MCF 10A (cell line): Measurements from ENCODE around the gene ZNF598. TPM values are rescaled to one million over a fixed set of nuclear protein-coding genes. Genes with fewer than 3 reads are reported as not detected.

ENCODE experiments used
- BruUV-seq: library from RNA; stranded (reverse); fragments of 400-500 nt; replicated peaks from 2 replicates; lab custom pipeline; 2021; lab: Mats Ljungman, UMichigan
- CTCF ChIA-PET: fragments of 300-600 bp; sonication (Branson Sonifier 250); formaldehyde crosslinking; extraction: SDS; loops from one replicate; lab custom pipeline; 2021; ENCODE audit warnings: antibody characterized with exemption, inconsistent platforms; lab: Yijun Ruan, JAX
- POLR2A ChIA-PET: fragments of 300-600, 350-650 bp; sonication (Branson Sonifier 250); formaldehyde crosslinking; extraction: SDS; loops from one replicate; lab custom pipeline; 2020; ENCODE audit warnings: antibody characterized with exemption, inconsistent platforms; lab: Yijun Ruan, JAX
- DNase-seq: peaks from one replicate; pipeline ENCODE4 v3.0.0-alpha.2; 2018; ENCODE audit not compliant: unreplicated experiment
- H3K27ac Mint-ChIP-seq: one replicate; pipeline ENCODE4 v1.8.0; 2022; ENCODE audit warnings: mild to moderate bottlenecking, low read depth, mixed read lengths; ENCODE audit not compliant: unreplicated experiment
- H3K27me3 Mint-ChIP-seq: one replicate; pipeline ENCODE4 v1.8.0; 2022; ENCODE audit warnings: mixed read lengths; ENCODE audit not compliant: insufficient read depth, unreplicated experiment
- H3K36me3 Mint-ChIP-seq: one replicate; pipeline ENCODE4 v1.8.0; 2022; ENCODE audit warnings: mild to moderate bottlenecking, moderate library complexity, mixed read lengths; ENCODE audit not compliant: insufficient read depth, unreplicated experiment
- H3K4me1 Mint-ChIP-seq: one replicate; pipeline ENCODE4 v1.8.0; 2022; ENCODE audit warnings: mixed read lengths; ENCODE audit not compliant: insufficient read depth, unreplicated experiment
- H3K4me3 Mint-ChIP-seq: one replicate; pipeline ENCODE4 v1.8.0; 2022; ENCODE audit warnings: mild to moderate bottlenecking, moderate library complexity, mixed read lengths; ENCODE audit not compliant: unreplicated experiment
- H3K9me3 Mint-ChIP-seq: one replicate; pipeline ENCODE4 v1.8.0; 2022; ENCODE audit warnings: mixed read lengths; ENCODE audit not compliant: unreplicated experiment
- intact Hi-C: fragments of 100-400 bp; cut with micrococcal nuclease; formaldehyde crosslinking; loops from 2 replicates; pipeline ENCODE4 v1.14.1; 2022
- total RNA-seq: library from RNA; stranded (reverse); gene quantifications from 2 replicates; pipeline ENCODE4 v1.2.3, GENCODE V29; 2022
- TF ChIP-seq, protein P1 (sequence below): fragments of 200-600 bp; IDR thresholded peaks from one replicate; pipeline ENCODE4 v1.8.0; 2022; ENCODE audit warnings: antibody characterized with exemption, mild to moderate bottlenecking; ENCODE audit not compliant: unreplicated experiment

Gene ZNF598
- total RNA-seq, 1 experiment from 2014 or later, result 252 TPM

- H3K36me3 Mint-ChIP-seq, result peaks cover 46% of the 10 kb centered on the region
- ChIA-PET POLR2A (interaction anchor here (0.5 to 8.9 kb wide), 12 partner anchors 14 to 497 kb away, joined by 3 to 72 read pairs (median 21); partner anchors contain the start of genes FAHD1, HAGH, NOXO1 and NUBP2), CTCF (interaction anchor here (0.6 to 1.4 kb wide), 4 partner anchors 14 to 237 kb away, joined by 3 to 7 read pairs (median 3); no protein-coding TSS in a partner anchor)
- H3K4me3 Mint-ChIP-seq, result peak within 1 kb of the TSS; percentile 78
- intact Hi-C loops, result no loop called here
- TF ChIP-seq, protein P1, sequence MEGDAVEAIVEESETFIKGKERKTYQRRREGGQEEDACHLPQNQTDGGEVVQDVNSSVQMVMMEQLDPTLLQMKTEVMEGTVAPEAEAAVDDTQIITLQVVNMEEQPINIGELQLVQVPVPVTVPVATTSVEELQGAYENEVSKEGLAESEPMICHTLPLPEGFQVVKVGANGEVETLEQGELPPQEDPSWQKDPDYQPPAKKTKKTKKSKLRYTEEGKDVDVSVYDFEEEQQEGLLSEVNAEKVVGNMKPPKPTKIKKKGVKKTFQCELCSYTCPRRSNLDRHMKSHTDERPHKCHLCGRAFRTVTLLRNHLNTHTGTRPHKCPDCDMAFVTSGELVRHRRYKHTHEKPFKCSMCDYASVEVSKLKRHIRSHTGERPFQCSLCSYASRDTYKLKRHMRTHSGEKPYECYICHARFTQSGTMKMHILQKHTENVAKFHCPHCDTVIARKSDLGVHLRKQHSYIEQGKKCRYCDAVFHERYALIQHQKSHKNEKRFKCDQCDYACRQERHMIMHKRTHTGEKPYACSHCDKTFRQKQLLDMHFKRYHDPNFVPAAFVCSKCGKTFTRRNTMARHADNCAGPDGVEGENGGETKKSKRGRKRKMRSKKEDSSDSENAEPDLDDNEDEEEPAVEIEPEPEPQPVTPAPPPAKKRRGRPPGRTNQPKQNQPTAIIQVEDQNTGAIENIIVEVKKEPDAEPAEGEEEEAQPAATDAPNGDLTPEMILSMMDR, result no peak
- peak within 1 kb of the TSS; percentile 95 for H3K27ac Mint-ChIP-seq
- H3K27me3 Mint-ChIP-seq, result no peaks in the 10 kb centered on the region
- H3K4me1 Mint-ChIP-seq, result peaks cover 15% of the 10 kb centered on the region
- H3K9me3 Mint-ChIP-seq, result no peaks in the 10 kb centered on the region
- BruUV-seq, result no TSS peak
- no peak for DNase-seq
Observed at GRCh38 chr16:1966460-1966859, 43.2 kb downstream of the ZNF598 start, which contains the start of gene RNF151. RNF151 (plus strand) TSS chr16:1966856; CDS start chr16:1966882, 26 bp downstream.

DNA sequence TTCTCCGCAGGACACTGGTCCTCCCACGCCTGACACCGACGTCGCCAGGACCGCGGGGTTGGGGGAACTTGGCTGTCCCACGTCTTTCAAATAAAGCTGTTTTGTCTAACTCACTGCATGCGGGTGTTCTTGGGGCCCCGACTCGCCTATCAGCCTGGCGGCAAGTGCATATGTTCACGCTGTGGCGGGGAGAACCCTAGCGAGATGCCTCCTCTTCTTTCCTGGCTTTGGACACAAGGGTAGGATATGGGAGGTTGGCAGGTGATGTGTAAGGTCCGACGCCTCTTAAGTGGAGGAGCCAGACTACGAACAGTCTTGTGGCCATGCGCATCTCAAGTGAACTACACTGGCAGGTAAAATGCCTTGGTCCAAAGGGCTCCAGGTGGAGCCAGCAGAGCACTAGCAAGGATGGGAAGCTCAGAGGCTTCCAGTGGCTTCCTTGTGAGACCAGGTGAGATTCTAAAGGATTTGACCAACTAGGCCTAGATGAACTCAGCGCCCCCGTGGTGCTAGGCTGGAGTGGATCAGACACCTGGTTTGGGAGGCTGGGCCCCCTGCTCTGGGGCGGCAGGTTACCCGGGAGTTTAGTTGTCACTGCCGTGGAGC, 44.1 kb downstream of the ZNF598 start:
- peaks cover 56% of the 10 kb centered on the region for H3K36me3 Mint-ChIP-seq
- POLR2A ChIA-PET, result interaction anchor here (0.5 to 8.9 kb wide), 40 partner anchors 8 to 550 kb away, joined by 3 to 72 read pairs (median 6); partner anchors contain the start of genes FAHD1, GFER, HAGH and MSRB1

GRCh38 chr16:1964506-1965395, 44.9 kb downstream of the ZNF598 start, which contains the start of gene RPS2:
RPS2 (minus strand) TSS chr16:1964826; CDS start chr16:1964625, 201 bp downstream.
- CTCF ChIA-PET, result interaction anchor here (0.5 to 1.3 kb wide), 6 partner anchors 39 to 1164 kb away, joined by 3 to 5 read pairs (median 3); no protein-coding TSS in a partner anchor

More for the DNA sequence above, 44.1 kb downstream of the ZNF598 start:
- no peak for DNase-seq
- BruUV-seq, result TSS peak; percentile 74
- peaks cover 20% of the 10 kb centered on the region for H3K4me1 Mint-ChIP-seq
- no peaks in the 10 kb centered on the region for H3K9me3 Mint-ChIP-seq
- intact Hi-C loops, result no loop called here
- CTCF ChIA-PET, result interaction anchor here (0.5 to 1.4 kb wide), 5 partner anchors 39 to 103 kb away, joined by 3 to 5 read pairs (median 3); no protein-coding TSS in a partner anchor
- TF ChIP-seq, protein P1, result no peak
- peak overlapping the region; percentile 95 for H3K27ac Mint-ChIP-seq
- peak overlapping the region; percentile 78 for H3K4me3 Mint-ChIP-seq
- no peaks in the 10 kb centered on the region for H3K27me3 Mint-ChIP-seq

More at GRCh38 chr16:1964506-1965395, 44.9 kb downstream of the ZNF598 start, which contains the start of gene RPS2:
- Mint-ChIP-seq H3K9me3 (no peaks in the 10 kb centered on the region), H3K4me3 (peak within 1 kb of the TSS; percentile 78), H3K36me3 (peaks cover 60% of the 10 kb centered on the region), H3K4me1 (peaks cover 23% of the 10 kb centered on the region), H3K27me3 (no peaks in the 10 kb centered on the region), H3K27ac (peak within 1 kb of the TSS; percentile 95)
- POLR2A ChIA-PET, result interaction anchor here (0.6 to 8.9 kb wide), 54 partner anchors 8 to 941 kb away, joined by 3 to 72 read pairs (median 5); partner anchors contain the start of genes ATP6V0C, ECI1, FAHD1 and GFER
- TF ChIP-seq, protein P1, result no peak
- DNase-seq, result peak; percentile 98
- intact Hi-C loops, result no loop called here
- BruUV-seq, result no TSS peak
